B cell (primary cell): Measurements from ENCODE around the gene RIC1. TPM values are rescaled to one million over a fixed set of nuclear protein-coding genes. Genes with fewer than 3 reads are reported as not detected.
"Not testable (repeated sequence)": the region's sequence is repeated elsewhere in the genome, so short reads cannot be mapped to it uniquely, and the experiment has no call there.

Source experiments
- ATAC-seq: fragments of 200-7000 bp; cut with Tn5 transposase; one replicate; pipeline ENCODE4 v1.10.0; 2021; ENCODE audit warnings: low read depth, mild to moderate bottlenecking, moderate number of reproducible peaks, moderate library complexity
- CTCF ChIA-PET: fragments of 350-600 bp; sonication (Branson Sonifier 250); formaldehyde crosslinking; loops from one replicate; lab custom pipeline; 2021; ENCODE audit warnings: antibody characterized with exemption, inconsistent platforms; lab: Charles Lee
- POLR2A ChIA-PET: fragments of 350-600 bp; sonication (Branson Sonifier 250); formaldehyde crosslinking; loops from one replicate; lab custom pipeline; 2021; ENCODE audit warnings: antibody characterized with exemption; lab: Charles Lee
- DNase-seq: peaks from one replicate; pipeline ENCODE4 v3.0.0; 2013
- H2AFZ ChIP-seq: 2 replicates; pipeline ENCODE4 v1.6.1; 2012; ENCODE audit warnings: mild to moderate bottlenecking, low read depth, low read length; ENCODE audit not compliant: insufficient read depth, poor library complexity, severe bottlenecking
- H3K27ac ChIP-seq, 2 donors: 1 replicate in 1 of 2; 2 replicates in 1 of 2; pipeline ENCODE4 v1.5.1; 2012 to 2013; ENCODE audit warnings: low read length in 2 of 2, mild to moderate bottlenecking in 2 of 2, moderate library complexity in 1 of 2
- H3K27me3 ChIP-seq, 4 experiments: fragments of 200-600 bp in 1 of 4; sonication (generic) in 1 of 4; replicated peaks in 1 of 4; 1 replicate in 2 of 4; 2 replicates in 2 of 4; pipeline versions ENCODE4 v1.6.1 to v1.7.0; 2013 to 2016; ENCODE audit warnings: low read length in 3 of 4, mild to moderate bottlenecking in 2 of 4, mixed read lengths in 1 of 4, moderate library complexity in 1 of 4; ENCODE audit not compliant: insufficient read depth in 4 of 4, control insufficient read depth in 3 of 4; ENCODE audit errors: control extremely low read depth in 1 of 4
- H3K36me3 ChIP-seq, 2 experiments: replicated peaks in 1 of 2; 1 replicate in 1 of 2; 2 replicates in 1 of 2; pipeline versions ENCODE4 v1.6.1 to v1.7.1; 2013; ENCODE audit warnings: low read length in 1 of 2; ENCODE audit not compliant: insufficient read depth in 2 of 2, control insufficient read depth in 1 of 2; ENCODE audit errors: control extremely low read depth in 1 of 2, extremely low read depth in 1 of 2
- H3K4me1 ChIP-seq, 2 donors: fragments of 200-600 bp in 1 of 2; sonication (generic) in 1 of 2; 1 replicate in 1 of 2; 2 replicates in 1 of 2; pipeline versions ENCODE4 v1.5.1 to v1.6.1; 2013 to 2017; ENCODE audit warnings: low read length in 2 of 2; ENCODE audit not compliant: control insufficient read depth in 2 of 2, insufficient read depth in 2 of 2
- H3K4me2 ChIP-seq: replicated peaks from 2 replicates; pipeline ENCODE3; 2012; ENCODE audit warnings: mild to moderate bottlenecking, low read depth, low read length; ENCODE audit not compliant: poor library complexity, severe bottlenecking
- H3K4me3 ChIP-seq, 5 experiments: fragments of 200-600 bp in 1 of 5; sonication (generic) in 1 of 5; 1 replicate in 3 of 5; 2 replicates in 2 of 5; pipeline versions ENCODE4 v1.5.1 to v1.7.0; 2011 to 2016; ENCODE audit warnings: low read length in 4 of 5, mild to moderate bottlenecking in 4 of 5, low read depth in 2 of 5, control low read depth in 1 of 5, moderate library complexity in 1 of 5; ENCODE audit not compliant: insufficient read depth in 1 of 5; ENCODE audit errors: control extremely low read depth in 1 of 5, extremely low read depth in 1 of 5
- H3K79me2 ChIP-seq: fragments of 200-600 bp; sonication (generic); one replicate; pipeline ENCODE4 v1.6.0; 2016; ENCODE audit warnings: low read length; ENCODE audit not compliant: control insufficient read depth, insufficient read depth
- H3K9ac ChIP-seq: fragments of 200-600 bp; sonication (generic); 2 replicates; pipeline ENCODE4 v1.6.1; 2017; ENCODE audit warnings: mild to moderate bottlenecking, low read length, moderate library complexity
- H3K9me3 ChIP-seq, 3 donors: one replicate each; pipeline versions ENCODE4 v1.6.1 to v1.7.1; 2013; ENCODE audit warnings: low read length in 2 of 3; ENCODE audit not compliant: control insufficient read depth in 2 of 3, insufficient read depth in 1 of 3; ENCODE audit errors: control extremely low read depth in 1 of 3
- H4K20me1 ChIP-seq: 2 replicates; pipeline ENCODE4 v1.6.0; 2012; ENCODE audit warnings: mild to moderate bottlenecking, low read length; ENCODE audit not compliant: insufficient read depth, control insufficient read depth, poor library complexity, severe bottlenecking
- H3K27ac Mint-ChIP-seq: one replicate; pipeline ENCODE4 v1.8.0; 2021; ENCODE audit warnings: mixed read lengths
- H3K27me3 Mint-ChIP-seq: one replicate; pipeline ENCODE4 v1.8.0; 2021; ENCODE audit warnings: mixed read lengths
- H3K4me1 Mint-ChIP-seq: one replicate; pipeline ENCODE4 v1.8.0; 2021; ENCODE audit warnings: mixed read lengths
- H3K4me3 Mint-ChIP-seq: one replicate; pipeline ENCODE4 v1.8.0; 2021; ENCODE audit warnings: mixed read lengths
- H3K9me3 Mint-ChIP-seq: one replicate; pipeline ENCODE4 v1.8.0; 2022; ENCODE audit warnings: mixed read lengths; ENCODE audit not compliant: insufficient read depth
- CTCF ChIP-seq: fragments of 200-600 bp; IDR thresholded peaks from one replicate; pipeline ENCODE4 v1.8.0; 2022; ENCODE audit warnings: antibody characterized with exemption, mild to moderate bottlenecking
- EZH2 ChIP-seq: IDR thresholded peaks from 2 replicates; pipeline ENCODE4 v1.6.1; 2012; ENCODE audit warnings: borderline replicate concordance, low read depth, mild to moderate bottlenecking, moderate library complexity, low read length; ENCODE audit not compliant: insufficient read depth, poor library complexity, severe bottlenecking
- WGBS: methylation state at CpG from one replicate; pipeline ENCODE4 v1.1.5; 2013; ENCODE audit warnings: missing lambda C conversion rate; ENCODE audit not compliant: insufficient coverage; 5-methylcytosine and 5-hydroxymethylcytosine counted together
- intact Hi-C: fragments of 100-400 bp; cut with micrococcal nuclease; formaldehyde crosslinking; loops from one replicate; pipeline ENCODE4 v1.10.0; 2022
- polyA plus RNA-seq: library from polyadenylated mRNA; depleted of rRNA; stranded (reverse); fragments of >200 nt; gene quantifications from 2 replicates; pipeline ENCODE4 v1.2.3, GENCODE V29; 2012
- total RNA-seq, 2 donors: library from RNA; stranded (reverse); fragments of 120-200 nt in 1 of 2; gene quantifications; 1 replicate in 1 of 2; 2 replicates in 1 of 2; pipeline versions ENCODE4 v1.2.3 to v1.2.4, GENCODE V29; 2013 to 2022

The RIC1 gene
- total and polyA plus RNA-seq, 2 donors (not counting 1 experiment from before 2014, with no cell fraction given) = 20.7 to 58.8 TPM

GRCh38 chr9:5783420-5783819 is 154.5 kb downstream of the RIC1 start:
- peaks cover 0 to 18% (median 9%) of the 10 kb centered on the region in 3 donors for H3K9me3 ChIP-seq
- H3K36me3 ChIP-seq = peaks cover 5 to 37% of the 10 kb centered on the region in 2 experiments
- H3K4me1 Mint-ChIP-seq, H3K79me2 ChIP-seq, H2AFZ ChIP-seq, H3K4me2 ChIP-seq, ATAC-seq, H3K4me1 ChIP-seq, H4K20me1 ChIP-seq, H3K4me3 Mint-ChIP-seq, H3K9me3 Mint-ChIP-seq, CTCF ChIA-PET, H3K27me3 Mint-ChIP-seq, H3K27me3 ChIP-seq, H3K27ac ChIP-seq, H3K4me3 ChIP-seq, POLR2A ChIA-PET, H3K9ac ChIP-seq, DNase-seq, intact Hi-C loops: not testable (repeated sequence)
- peak overlapping the region; percentile 70 for H3K27ac Mint-ChIP-seq
- 100% methylated on average over 1 of the region's 3 CpGs for WGBS

- Histone ChIP-seq H3K4me2 (no peak overlapping the region), H3K79me2 (no peaks in the 10 kb centered on the region), H4K20me1 (no peaks in the 10 kb centered on the region), H3K4me3 (no peak overlapping the region), H2AFZ (no peak overlapping the region), H3K27ac (no peak overlapping the region), H3K4me1 (no peaks in the 10 kb centered on the region), H3K27me3 (no peaks in the 10 kb centered on the region), H3K9me3 (peaks cover 0 to 12% (median 3%) of the 10 kb centered on the region in 3 donors), H3K9ac (no peak overlapping the region), H3K36me3 (peaks cover 2 to 31% of the 10 kb centered on the region in 2 experiments)
- Mint-ChIP-seq H3K27ac (no peak overlapping the region), H3K4me3 (no peak overlapping the region), H3K9me3 (peaks cover 7% of the 10 kb centered on the region), H3K27me3 (no peaks in the 10 kb centered on the region), H3K4me1 (no peaks in the 10 kb centered on the region)
- ATAC-seq = no peak
- ChIA-PET POLR2A (no interaction called here), CTCF (no interaction called here)
- intact Hi-C loops = no loop called here
- TF ChIP-seq EZH2 (no peak), CTCF (no peak)
- no CpG with 5 or more reads among the region's 1 CpG for WGBS
- DNase-seq = no peak
Measured at GRCh38 chr9:5783982-5784381, 155.1 kb downstream of the RIC1 start.
